Thyroid gland (tissue), 4 donors: ENCODE data around the gene GLYR1. TPM values are rescaled to one million over a fixed set of nuclear protein-coding genes. Genes with fewer than 3 reads are reported as not detected.

Source experiments
- DNase-seq, 2 donors: peaks; one replicate each; pipeline ENCODE4 v3.0.0-alpha.2; 2019
- H3K27ac ChIP-seq, 3 donors: fragments of 200-600 bp; sonication (generic); 1 replicate in 2 of 3; 2 replicates in 1 of 3; pipeline ENCODE4 v1.5.1; 2016 to 2019; ENCODE audit warnings: mild to moderate bottlenecking in 1 of 3, moderate library complexity in 1 of 3
- H3K27me3 ChIP-seq: fragments of 200-600 bp; sonication (generic); one replicate; pipeline ENCODE4 v1.5.1; 2019
- H3K36me3 ChIP-seq, 2 donors: fragments of 200-600 bp; sonication (generic); one replicate each; pipeline ENCODE4 v1.5.1; 2016 to 2019
- H3K4me1 ChIP-seq, 2 donors: fragments of 200-600 bp; sonication (generic); one replicate each; pipeline ENCODE4 v1.5.1; 2017 to 2019
- H3K4me3 ChIP-seq, 3 donors: fragments of 200-600 bp; sonication (generic); replicated peaks in 1 of 3; 1 replicate in 2 of 3; 2 replicates in 1 of 3; pipeline ENCODE4 v1.5.1; 2016; ENCODE audit warnings: mild to moderate bottlenecking in 1 of 3
- H3K9me3 ChIP-seq: fragments of 200-600 bp; sonication (generic); one replicate; pipeline ENCODE4 v1.5.1; 2017
- POLR2A ChIP-seq, 2 donors: fragments of 450-650 bp; IDR thresholded peaks; one replicate each; pipeline ENCODE4 v1.6.1; 2017; ENCODE audit warnings: antibody characterized with exemption in 2 of 2, mild to moderate bottlenecking in 2 of 2, moderate library complexity in 1 of 2
- WGBS, 2 donors: methylation state at CpG; one replicate each; pipeline ENCODE4 v1.1.5; 2017; 5-methylcytosine and 5-hydroxymethylcytosine counted together
- intact Hi-C: fragments of 100-400 bp; cut with DNase I; formaldehyde crosslinking; loops from one replicate; pipeline ENCODE4 v1.15.1; 2023
- total RNA-seq, 4 donors: library from RNA; depleted of rRNA; stranded (reverse); fragments of >200 nt; gene quantifications; one replicate each; pipeline ENCODE4 v1.2.3, GENCODE V29; 2016
- TF ChIP-seq, protein P1 (sequence below), 6 experiments: fragments of 200-600 bp in 3 of 6; fragments of 450-650 bp in 3 of 6; sonication (generic) in 3 of 6; IDR thresholded peaks; one replicate each; pipeline ENCODE4 v1.5.1; 2016 to 2019; ENCODE audit warnings: antibody characterized with exemption in 6 of 6, mild to moderate bottlenecking in 2 of 6, inconsistent platforms in 1 of 6, moderate library complexity in 1 of 6

GLYR1 gene
- total RNA-seq, 4 donors from 2014 or later = 43.1 to 89.2 (median 75.5) TPM

DNA sequence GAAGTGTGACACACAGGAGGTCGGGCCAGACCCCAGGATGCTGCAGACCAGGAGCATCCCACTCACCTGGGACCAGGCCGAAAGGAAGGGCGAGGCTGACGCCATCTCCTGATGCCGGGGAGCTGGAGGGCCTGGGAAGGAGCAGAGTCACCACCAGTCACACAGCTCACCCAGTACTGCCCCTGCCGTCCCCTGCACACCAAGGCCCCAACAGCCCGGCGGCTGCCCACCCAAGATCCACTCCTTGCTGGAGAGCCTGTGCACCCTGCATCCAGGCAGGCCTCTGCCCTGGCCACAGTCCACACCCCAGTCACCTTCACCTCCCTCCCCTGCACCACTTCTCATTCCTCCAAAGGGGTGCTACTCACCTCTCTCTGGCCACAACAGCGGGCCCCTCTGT lies 84.9 kb downstream of the GLYR1 start:
- H3K27me3 ChIP-seq = no peaks in the 10 kb centered on the region
- H3K36me3 ChIP-seq = peaks cover 57 to 65% of the 10 kb centered on the region in 2 donors
- 81 to 85% methylated on average over 3 to 4 of the region's 9 CpGs for WGBS, 2 donors
- TF ChIP-seq POLR2A (IDR thresholded peaks at IDR 0.05) = no peak
- TF ChIP-seq, protein P1, sequence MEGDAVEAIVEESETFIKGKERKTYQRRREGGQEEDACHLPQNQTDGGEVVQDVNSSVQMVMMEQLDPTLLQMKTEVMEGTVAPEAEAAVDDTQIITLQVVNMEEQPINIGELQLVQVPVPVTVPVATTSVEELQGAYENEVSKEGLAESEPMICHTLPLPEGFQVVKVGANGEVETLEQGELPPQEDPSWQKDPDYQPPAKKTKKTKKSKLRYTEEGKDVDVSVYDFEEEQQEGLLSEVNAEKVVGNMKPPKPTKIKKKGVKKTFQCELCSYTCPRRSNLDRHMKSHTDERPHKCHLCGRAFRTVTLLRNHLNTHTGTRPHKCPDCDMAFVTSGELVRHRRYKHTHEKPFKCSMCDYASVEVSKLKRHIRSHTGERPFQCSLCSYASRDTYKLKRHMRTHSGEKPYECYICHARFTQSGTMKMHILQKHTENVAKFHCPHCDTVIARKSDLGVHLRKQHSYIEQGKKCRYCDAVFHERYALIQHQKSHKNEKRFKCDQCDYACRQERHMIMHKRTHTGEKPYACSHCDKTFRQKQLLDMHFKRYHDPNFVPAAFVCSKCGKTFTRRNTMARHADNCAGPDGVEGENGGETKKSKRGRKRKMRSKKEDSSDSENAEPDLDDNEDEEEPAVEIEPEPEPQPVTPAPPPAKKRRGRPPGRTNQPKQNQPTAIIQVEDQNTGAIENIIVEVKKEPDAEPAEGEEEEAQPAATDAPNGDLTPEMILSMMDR (IDR thresholded peaks at IDR 0.05) = no peak
- H3K4me1 ChIP-seq = peaks cover 6 to 12% of the 10 kb centered on the region in 2 donors
- H3K9me3 ChIP-seq = no peaks in the 10 kb centered on the region
- no peak overlapping the region for H3K27ac ChIP-seq
- intact Hi-C loops = no loop called here
- no peak overlapping the region for H3K4me3 ChIP-seq
- DNase-seq = no peak

DNA sequence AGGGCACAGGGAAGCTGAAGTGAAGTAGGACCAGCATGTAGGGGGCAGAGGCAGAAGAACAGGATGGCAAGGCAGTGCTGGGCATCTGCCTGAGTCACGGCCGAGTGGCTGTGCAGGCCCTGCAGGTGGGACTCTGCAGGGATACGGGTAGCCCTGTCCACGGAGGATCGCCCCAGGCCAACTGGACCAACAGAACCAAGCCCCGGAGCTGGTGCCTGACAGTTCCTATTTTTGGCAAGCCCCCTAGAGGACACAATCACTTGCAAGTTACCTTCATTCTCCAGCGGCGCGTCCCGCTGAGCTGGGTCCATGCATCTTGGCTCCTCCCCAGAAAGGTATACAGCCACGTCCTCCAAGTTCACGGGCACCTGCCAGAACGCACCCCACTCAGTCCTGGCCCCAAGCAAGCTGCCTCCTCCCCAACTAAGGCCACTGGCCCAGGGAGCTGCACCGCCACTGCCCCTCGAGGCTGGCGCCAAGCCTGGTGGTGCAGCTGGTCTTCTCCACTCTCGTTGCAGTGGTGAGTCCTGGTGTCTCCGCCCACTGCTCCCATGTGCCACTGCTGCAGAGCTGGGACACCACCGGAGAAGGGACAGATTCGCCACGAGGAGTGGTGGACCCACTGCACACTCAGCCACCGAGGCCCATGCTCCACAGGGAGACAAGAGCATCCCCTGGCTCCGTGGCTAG lies 86.7 kb downstream of the GLYR1 start:
- Histone ChIP-seq H3K4me3 (no peak overlapping the region), H3K9me3 (no peaks in the 10 kb centered on the region), H3K4me1 (peaks cover 0 to under 1% of the 10 kb centered on the region in 2 donors), H3K27me3 (no peaks in the 10 kb centered on the region), H3K36me3 (peaks cover 57 to 66% of the 10 kb centered on the region in 2 donors), H3K27ac (no peak overlapping the region)
- intact Hi-C loops = no loop called here
- DNase-seq = no peak
- WGBS, 2 donors = 94 to 98% methylated on average over 14 to 16 of the region's 23 CpGs
- TF ChIP-seq POLR2A (IDR thresholded peaks at IDR 0.05) = no peak
- TF ChIP-seq, protein P1 (IDR thresholded peaks at IDR 0.05) = no peak

DNA sequence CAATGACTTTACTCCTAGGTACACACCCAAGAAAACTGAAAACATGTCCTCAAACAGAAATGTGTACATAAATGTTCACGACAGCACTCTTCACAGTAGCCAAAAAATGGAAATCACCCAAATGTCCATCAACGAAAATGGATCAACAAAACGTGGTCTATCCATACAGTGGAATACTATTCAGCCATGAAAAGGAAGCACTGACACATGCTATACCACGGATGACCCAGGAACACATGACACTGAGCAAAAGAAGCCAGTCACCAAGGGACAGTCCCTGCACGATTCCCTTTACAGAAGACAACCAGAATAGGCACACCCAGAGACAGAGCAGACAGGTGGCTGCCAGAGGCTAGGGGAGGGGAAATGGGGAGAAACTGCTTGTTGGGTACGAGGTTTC lies 91.4 kb downstream of the GLYR1 start:
- H3K4me1 ChIP-seq = peaks cover 13 to 16% of the 10 kb centered on the region in 2 donors
- 95 to 96% methylated on average over 6 of the region's 6 CpGs for WGBS, 2 donors
- H3K27me3 ChIP-seq = no peaks in the 10 kb centered on the region
- no peak for DNase-seq
- intact Hi-C loops = no loop called here
- H3K4me3 ChIP-seq = no peak overlapping the region
- no peaks in the 10 kb centered on the region for H3K9me3 ChIP-seq
- TF ChIP-seq, protein P1 (IDR thresholded peaks at IDR 0.05) = no peak
- TF ChIP-seq POLR2A (IDR thresholded peaks at IDR 0.05) = no peak
- H3K36me3 ChIP-seq = peaks cover 48 to 51% of the 10 kb centered on the region in 2 donors
- no peak overlapping the region for H3K27ac ChIP-seq

DNA sequence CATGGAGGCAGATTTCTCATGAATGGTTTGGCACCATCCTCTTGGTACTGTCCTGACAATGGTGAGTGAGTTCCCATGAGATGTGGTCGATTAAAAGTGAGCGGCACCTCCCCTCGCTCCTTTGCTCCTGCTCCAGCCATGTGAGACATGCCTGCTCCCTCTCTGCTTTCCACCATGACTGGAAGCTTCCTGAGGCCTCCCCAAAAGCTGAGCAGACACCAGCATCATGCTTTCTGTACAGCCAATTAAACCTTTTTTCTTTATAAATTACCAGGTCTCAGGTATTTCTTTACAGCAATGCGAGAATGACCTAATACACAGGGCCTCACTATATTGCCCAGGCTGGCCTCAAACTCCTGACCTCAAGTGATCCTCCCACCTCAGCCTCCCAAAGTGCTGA lies 92.2 kb downstream of the GLYR1 start:
- TF ChIP-seq, protein P1 (IDR thresholded peaks at IDR 0.05) = no peak
- no peak for TF ChIP-seq POLR2A (IDR thresholded peaks at IDR 0.05)
- peaks cover 40 to 43% of the 10 kb centered on the region in 2 donors for H3K36me3 ChIP-seq

DNA sequence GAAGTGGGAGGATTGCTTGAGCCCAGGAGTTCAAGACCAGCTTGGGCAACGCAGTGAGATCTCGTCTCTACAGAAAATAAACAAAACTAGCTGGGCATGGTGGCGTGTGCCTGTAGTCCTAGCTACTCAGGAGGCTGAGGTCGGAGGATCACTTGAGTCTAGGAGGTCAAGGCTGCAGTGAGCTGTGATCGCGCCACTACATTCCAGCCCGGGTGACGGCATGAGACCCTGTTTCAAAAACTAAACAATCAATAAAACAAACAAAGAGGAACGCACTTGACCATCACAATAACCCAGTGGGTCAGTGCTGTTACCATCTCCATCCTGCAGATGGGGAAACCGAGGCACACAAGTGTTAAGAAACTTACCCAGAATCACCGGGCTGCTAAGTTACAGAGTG lies 93.9 kb downstream of the GLYR1 start:
- no peak for DNase-seq
- Histone ChIP-seq H3K27ac (peak overlapping the region in 2 of 3 donors; percentile 26 to 51), H3K4me3 (no peak overlapping the region), H3K27me3 (no peaks in the 10 kb centered on the region), H3K9me3 (no peaks in the 10 kb centered on the region), H3K4me1 (peaks cover 13 to 16% of the 10 kb centered on the region in 2 donors), H3K36me3 (peaks cover 26 to 28% of the 10 kb centered on the region in 2 donors)
- intact Hi-C loops = no loop called here
- no peak for TF ChIP-seq POLR2A (IDR thresholded peaks at IDR 0.05)
- TF ChIP-seq, protein P1 (IDR thresholded peaks at IDR 0.05) = no peak
- 80 to 82% methylated on average over 11 of the region's 11 CpGs for WGBS, 2 donors

More for the DNA sequence above, 92.2 kb downstream of the GLYR1 start:
- Histone ChIP-seq H3K4me1 (peaks cover 13 to 16% of the 10 kb centered on the region in 2 donors), H3K9me3 (no peaks in the 10 kb centered on the region), H3K27me3 (no peaks in the 10 kb centered on the region), H3K27ac (no peak overlapping the region), H3K4me3 (no peak overlapping the region)
- 93 to 97% methylated on average over 4 of the region's 4 CpGs for WGBS, 2 donors
- intact Hi-C loops = no loop called here
- no peak for DNase-seq
